Iris pigment epithelial cell (primary cell): ENCODE measurements around the gene HRH2.
"Not testable (repeated sequence)": the region's sequence is repeated elsewhere in the genome, so short reads cannot be mapped to it uniquely, and the experiment has no call there.

Source experiments
- DNase-seq: peaks from one replicate; pipeline ENCODE4 v3.0.0-alpha.2; 2011; ENCODE audit warnings: low read depth

HRH2 gene

GRCh38 chr5:175741556-175741955 is 83.7 kb downstream of the HRH2 start:
- no peak for DNase-seq

DNA sequence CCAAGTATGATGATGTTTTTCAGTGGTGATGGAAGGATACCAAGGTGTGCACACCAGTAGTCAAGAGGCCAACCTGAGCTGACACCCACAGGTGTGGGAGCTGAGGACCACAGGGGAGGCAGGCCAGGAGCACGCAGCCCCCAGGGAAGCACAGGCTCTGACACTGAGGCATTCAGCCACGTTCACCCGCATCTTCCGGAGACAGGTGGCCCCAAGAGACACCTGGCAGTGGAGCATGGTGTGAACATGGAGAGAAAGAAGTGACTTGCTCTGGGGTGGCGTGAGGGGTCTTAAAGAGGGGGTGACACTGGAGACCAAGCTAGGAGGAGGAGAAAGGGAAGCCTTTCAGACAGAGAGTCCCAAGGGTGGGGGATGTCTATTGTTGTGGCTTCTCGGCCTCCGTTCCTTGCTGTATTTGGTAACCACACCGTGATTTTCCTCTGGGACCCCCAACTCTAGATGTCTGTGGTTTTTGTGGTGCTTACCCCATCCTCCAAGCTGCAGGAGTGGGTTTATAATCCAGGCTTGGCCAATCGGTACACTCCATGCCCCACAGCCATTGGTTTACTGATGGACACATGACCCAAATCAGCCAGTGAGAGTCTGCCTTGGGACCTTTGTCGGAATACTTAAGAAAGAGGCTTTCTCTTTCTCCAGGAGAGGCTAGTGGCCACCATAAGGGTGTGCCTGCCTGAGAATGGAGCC is 84.6 kb downstream of the HRH2 start:
- DNase-seq = no peak

DNA sequence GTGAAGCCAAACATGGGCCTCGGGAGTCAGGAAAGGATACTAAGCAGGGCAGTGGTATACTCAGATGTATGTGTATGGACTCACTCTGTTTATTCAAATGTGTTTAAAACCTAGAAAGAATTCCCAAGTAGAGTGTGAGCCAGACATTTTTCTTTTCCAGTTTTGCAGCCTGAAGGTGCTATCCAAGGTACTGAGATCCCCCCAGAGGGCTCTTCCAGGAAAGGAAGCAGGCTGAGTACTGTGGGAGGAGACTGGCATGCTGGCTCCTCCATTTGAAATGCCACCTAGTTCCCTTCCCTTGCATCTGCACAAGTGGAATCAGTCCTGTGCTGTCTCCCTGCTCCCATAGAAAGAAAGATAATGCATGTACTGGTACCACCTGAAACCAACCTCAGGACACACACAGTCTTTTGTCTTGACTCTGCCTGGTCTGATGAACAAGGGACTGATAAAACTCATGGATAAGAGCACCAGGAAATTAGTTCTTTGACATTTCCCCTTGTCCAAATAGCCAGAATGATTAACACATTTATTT is 85.9 kb downstream of the HRH2 start:
- DNase-seq = peak; percentile 20

GRCh38 chr5:175745210-175745609 is 87.3 kb downstream of the HRH2 start:
- DNase-seq = no peak

DNA sequence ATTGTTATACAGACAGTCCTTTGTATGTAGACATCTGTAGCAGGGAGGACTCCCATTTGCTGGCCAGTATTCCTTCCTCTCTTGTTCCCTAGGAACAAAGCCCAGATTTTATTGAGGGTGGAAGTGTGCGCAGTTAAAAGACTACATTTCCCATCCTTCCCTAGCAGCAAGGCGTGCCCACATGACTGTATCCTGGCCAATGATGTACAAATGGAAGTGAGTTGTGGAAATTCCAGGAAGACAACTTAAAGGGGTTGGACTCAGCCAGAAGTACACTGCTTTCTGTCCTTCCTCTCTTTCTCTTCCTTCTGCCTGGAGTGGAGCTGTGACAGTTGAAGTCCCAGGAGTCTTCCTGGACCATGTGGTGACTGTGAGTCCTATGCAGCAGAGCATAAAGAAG is 89.0 kb downstream of the HRH2 start:
- DNase-seq = peak; percentile 35

GRCh38 chr5:175747539-175748060 is 89.7 kb downstream of the HRH2 start:
- no peak for DNase-seq

DNA sequence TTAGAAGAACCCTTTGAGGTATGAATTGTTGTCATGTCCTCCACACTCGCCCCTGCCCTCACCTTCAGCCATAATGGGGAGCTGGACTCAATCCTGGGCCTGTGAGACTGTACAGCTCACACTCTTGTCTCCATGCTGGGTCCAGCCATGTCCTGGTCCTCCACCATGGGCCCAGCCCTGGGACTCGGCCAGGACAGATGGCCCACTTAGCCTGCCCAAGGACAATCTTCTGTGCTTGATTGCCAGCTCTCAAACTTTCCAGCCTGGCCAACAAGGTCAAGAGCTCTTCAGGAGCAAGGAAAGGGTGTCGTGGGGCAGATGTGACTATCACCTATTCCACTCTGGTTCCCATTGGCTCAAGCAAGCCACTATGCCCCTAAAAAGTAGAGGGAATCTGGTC is 90.8 kb downstream of the HRH2 start:
- no peak for DNase-seq

GRCh38 chr5:175749591-175749990 is 91.7 kb downstream of the HRH2 start:
- DNase-seq = no peak

GRCh38 chr5:175750511-175750931 is 92.7 kb downstream of the HRH2 start:
- DNase-seq = no peak

GRCh38 chr5:175751369-175751768 is 93.5 kb downstream of the HRH2 start:
- DNase-seq = no peak

- DNase-seq = no peak
Observed at GRCh38 chr5:175752826-175753535, 95.1 kb downstream of the HRH2 start.

DNA sequence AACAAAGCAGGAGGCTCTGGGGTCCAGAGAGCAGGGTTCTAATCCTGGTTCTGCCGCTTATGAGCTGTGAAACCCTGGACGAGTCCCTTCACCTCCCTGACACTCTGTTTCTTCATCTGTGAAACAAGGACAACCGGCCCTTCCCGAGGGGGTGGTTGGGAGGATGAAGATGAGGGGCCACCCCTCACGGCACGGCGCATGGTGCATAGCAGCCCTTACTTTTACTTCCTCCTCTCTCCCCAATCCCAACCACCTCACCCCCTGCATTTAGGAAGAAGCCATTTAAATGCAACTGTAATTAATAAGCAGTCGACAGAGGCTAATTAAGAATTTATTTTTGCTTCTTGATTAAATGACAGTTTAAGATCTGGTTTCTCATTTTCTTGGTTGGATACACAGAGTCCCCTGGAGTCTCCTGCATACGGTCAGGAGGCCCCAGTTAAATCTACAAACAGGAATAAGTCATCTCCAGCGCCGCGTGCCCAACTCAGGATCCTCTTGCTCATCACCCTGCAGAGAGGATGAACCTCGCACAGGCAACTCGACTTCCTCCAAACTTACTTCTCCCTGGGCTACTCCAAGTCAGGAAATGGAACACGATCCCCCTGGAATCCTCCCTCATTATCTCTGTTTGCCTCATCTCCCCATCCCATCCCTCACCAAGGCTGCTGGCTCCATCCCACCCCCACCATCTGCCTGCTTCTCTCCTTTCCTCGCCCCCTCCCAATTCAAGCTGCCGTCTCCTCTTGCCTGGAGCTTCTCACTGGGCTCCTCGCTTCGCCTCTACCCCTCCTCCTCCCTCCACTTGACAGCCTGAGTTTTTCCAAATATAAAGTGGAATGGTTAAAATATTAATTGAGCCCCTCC is 95.9 kb downstream of the HRH2 start:
- no peak for DNase-seq

- not testable (repeated sequence) for DNase-seq
Observed at GRCh38 chr5:175759991-175760390, 102.1 kb downstream of the HRH2 start.
